Mammary epithelial cell (primary cell): ENCODE results near the gene PVALB.

Source experiments
- EZH2 ChIP-seq: IDR thresholded peaks from 2 replicates; pipeline ENCODE4 v1.6.1; 2012; ENCODE audit warnings: low read length, inconsistent platforms, borderline replicate concordance
- TF ChIP-seq, protein P1 (sequence below), 2 donors: IDR thresholded peaks in 1 of 2; conservative IDR thresholded peaks in 1 of 2; 2 replicates each; pipeline ENCODE4 v1.5.1; 2011 to 2012; ENCODE audit warnings: inconsistent platforms in 2 of 2, low read length in 2 of 2, mild to moderate bottlenecking in 2 of 2, control low read depth in 1 of 2, low read depth in 1 of 2; ENCODE audit not compliant: insufficient read depth in 1 of 2; ENCODE audit errors: extremely low read depth in 1 of 2

DNA sequence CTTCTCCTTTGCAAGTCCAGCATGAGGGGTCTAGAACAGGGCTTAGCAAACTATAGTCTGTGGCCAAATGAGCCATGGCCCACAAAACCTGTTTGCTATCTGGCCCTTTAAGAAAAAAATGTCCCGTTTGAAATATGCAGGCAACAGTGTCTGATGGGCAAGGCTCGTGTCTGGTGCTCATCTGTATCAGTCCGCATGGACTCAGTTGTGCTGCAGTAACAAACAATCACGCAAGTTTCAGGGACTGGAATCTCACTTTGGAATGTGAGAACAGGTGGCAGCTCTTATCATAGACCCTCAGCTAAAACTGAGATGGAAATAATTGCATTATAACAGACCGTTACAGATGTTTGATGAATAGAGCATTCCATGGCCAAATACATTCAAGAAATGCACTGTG is 19.1 kb upstream of the PVALB start:
- TF ChIP-seq, protein P1, sequence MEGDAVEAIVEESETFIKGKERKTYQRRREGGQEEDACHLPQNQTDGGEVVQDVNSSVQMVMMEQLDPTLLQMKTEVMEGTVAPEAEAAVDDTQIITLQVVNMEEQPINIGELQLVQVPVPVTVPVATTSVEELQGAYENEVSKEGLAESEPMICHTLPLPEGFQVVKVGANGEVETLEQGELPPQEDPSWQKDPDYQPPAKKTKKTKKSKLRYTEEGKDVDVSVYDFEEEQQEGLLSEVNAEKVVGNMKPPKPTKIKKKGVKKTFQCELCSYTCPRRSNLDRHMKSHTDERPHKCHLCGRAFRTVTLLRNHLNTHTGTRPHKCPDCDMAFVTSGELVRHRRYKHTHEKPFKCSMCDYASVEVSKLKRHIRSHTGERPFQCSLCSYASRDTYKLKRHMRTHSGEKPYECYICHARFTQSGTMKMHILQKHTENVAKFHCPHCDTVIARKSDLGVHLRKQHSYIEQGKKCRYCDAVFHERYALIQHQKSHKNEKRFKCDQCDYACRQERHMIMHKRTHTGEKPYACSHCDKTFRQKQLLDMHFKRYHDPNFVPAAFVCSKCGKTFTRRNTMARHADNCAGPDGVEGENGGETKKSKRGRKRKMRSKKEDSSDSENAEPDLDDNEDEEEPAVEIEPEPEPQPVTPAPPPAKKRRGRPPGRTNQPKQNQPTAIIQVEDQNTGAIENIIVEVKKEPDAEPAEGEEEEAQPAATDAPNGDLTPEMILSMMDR (conservative IDR thresholded peaks at IDR 0.05 in 1 of 2, IDR thresholded peaks at IDR 0.05 in 1 of 2; ENCODE audit: extremely low read depth in 1 of 2, insufficient read depth in 1 of 2, low read depth in 1 of 2, low read length in 2 of 2): no peak
- TF ChIP-seq EZH2: no peak
